DLD1 (cell line): ENCODE results near the gene CSRP1.
"Not testable (repeated sequence)": the region's sequence is repeated elsewhere in the genome, so short reads cannot be mapped to it uniquely, and the experiment has no call there.

Experiments used
- in situ Hi-C: cut with HindIII; loops from 2 replicates; pipeline ENCODE4 v1.10.0; 2017; ENCODE audit warnings: low sequenced_read_pairs

Gene CSRP1

GRCh38 chr1:201498621-201499020 is 8.3 kb downstream of the CSRP1 start:
- in situ Hi-C loops, result no loop called here

GRCh38 chr1:201497935-201498509 is 8.9 kb downstream of the CSRP1 start:
- in situ Hi-C loops, result no loop called here

GRCh38 chr1:201496296-201496690 is 10.6 kb downstream of the CSRP1 start:
- in situ Hi-C loops, result no loop called here

- in situ Hi-C loops, result no loop called here
Observed at GRCh38 chr1:201495551-201496295, 11.2 kb downstream of the CSRP1 start.

- in situ Hi-C loops, result no loop called here
Observed at GRCh38 chr1:201493757-201494617, 12.9 kb downstream of the CSRP1 start.

- in situ Hi-C loops, result not testable (repeated sequence)
Observed at GRCh38 chr1:201493026-201493656, 13.8 kb downstream of the CSRP1 start.

- in situ Hi-C loops, result no loop called here
Observed at GRCh38 chr1:201491896-201492511, 14.9 kb downstream of the CSRP1 start.

- in situ Hi-C loops, result no loop called here
Observed at GRCh38 chr1:201490708-201491131, 16.2 kb downstream of the CSRP1 start.

- in situ Hi-C loops, result no loop called here
Observed at GRCh38 chr1:201489643-201490261, 17.2 kb downstream of the CSRP1 start.

- in situ Hi-C loops, result no loop called here
Observed at GRCh38 chr1:201488830-201489589, 17.9 kb downstream of the CSRP1 start.

GRCh38 chr1:201487742-201488141 is 19.2 kb downstream of the CSRP1 start:
- in situ Hi-C loops, result no loop called here

GRCh38 chr1:201486187-201486586 is 20.7 kb downstream of the CSRP1 start:
- in situ Hi-C loops, result no loop called here

GRCh38 chr1:201485184-201485774 is 21.6 kb downstream of the CSRP1 start:
- in situ Hi-C loops, result no loop called here

- in situ Hi-C loops, result no loop called here
Observed at GRCh38 chr1:201483373-201483949, 23.5 kb downstream of the CSRP1 start.

- in situ Hi-C loops, result no loop called here
Observed at GRCh38 chr1:201482755-201483154, 24.2 kb downstream of the CSRP1 start.

GRCh38 chr1:201481761-201482493 is 25.0 kb downstream of the CSRP1 start:
- in situ Hi-C loops, result no loop called here

- in situ Hi-C loops, result no loop called here
Observed at GRCh38 chr1:201481004-201481380, 25.9 kb downstream of the CSRP1 start.
